H1 (cell line): ENCODE measurements around the gene ZNF830. TPM values are rescaled to one million over a fixed set of nuclear protein-coding genes. Genes with fewer than 3 reads are reported as not detected.

Experiments used
- CTCF ChIA-PET: fragments of 300-600 bp; sonication (Branson Sonifier 250); formaldehyde crosslinking; loops from one replicate; lab custom pipeline; 2021; ENCODE audit not compliant: partially characterized antibody; lab: Charles Lee
- POLR2A ChIA-PET: fragments of 300-600 bp; sonication (Branson Sonifier 250); formaldehyde crosslinking; loops from one replicate; lab custom pipeline; 2021; ENCODE audit warnings: inconsistent platforms; ENCODE audit not compliant: partially characterized antibody; lab: Charles Lee
- DNase-seq, 2 experiments: peaks; one replicate each; pipeline versions ENCODE4 v3.0.0 to v3.0.0-alpha.2; 2010 to 2022; ENCODE audit warnings: low spot score in 2 of 2, low read depth in 1 of 2, mixed read lengths in 1 of 2
- FAIRE-seq: peaks from 2 replicates; lab custom pipeline; 2011; peaks lifted over from hg19 to GRCh38; lab: Jason Lieb, UNC
- H2AFZ ChIP-seq: 2 replicates; pipeline ENCODE4 v1.8.1; 2012; ENCODE audit warnings: low read length, inconsistent platforms
- H2AK5ac ChIP-seq: 2 replicates; pipeline ENCODE4 v1.6.1; 2013; ENCODE audit warnings: low read depth, low read length
- H2BK120ac ChIP-seq: replicated peaks from 2 replicates; pipeline ENCODE3; 2013; ENCODE audit warnings: low read depth, low read length, inconsistent platforms
- H2BK12ac ChIP-seq: 2 replicates; pipeline ENCODE4 v1.6.1; 2013; ENCODE audit warnings: low read depth, low read length
- H2BK15ac ChIP-seq: 2 replicates; pipeline ENCODE4 v1.6.1; 2013; ENCODE audit warnings: low read length
- H2BK20ac ChIP-seq: 2 replicates; pipeline ENCODE4 v1.6.1; 2013; ENCODE audit warnings: low read length
- H2BK5ac ChIP-seq: 2 replicates; pipeline ENCODE4 v1.6.1; 2013; ENCODE audit warnings: low read depth, low read length
- H3K14ac ChIP-seq: 2 replicates; pipeline ENCODE4 v1.6.1; 2013; ENCODE audit warnings: inconsistent platforms; ENCODE audit not compliant: insufficient read length
- H3K18ac ChIP-seq: 2 replicates; pipeline ENCODE4 v1.6.1; 2013; ENCODE audit warnings: low read length; ENCODE audit errors: extremely low read depth
- H3K23ac ChIP-seq: 2 replicates; pipeline ENCODE4 v1.6.1; 2013; ENCODE audit warnings: inconsistent platforms; ENCODE audit not compliant: insufficient read length
- H3K23me2 ChIP-seq: 2 replicates; pipeline ENCODE4 v1.6.1; 2013; ENCODE audit warnings: low read depth, low read length
- H3K27ac ChIP-seq: 2 replicates; pipeline ENCODE4 v1.6.1; 2011; ENCODE audit warnings: low read depth, low read length, inconsistent platforms
- H3K27me3 ChIP-seq, 4 experiments: replicated peaks in 1 of 4; 1 replicate in 1 of 4; 2 replicates in 3 of 4; pipeline versions ENCODE4 v1.6.1 to v1.8.1; 2011 to 2013; ENCODE audit warnings: low read length in 3 of 4, mild to moderate bottlenecking in 3 of 4, inconsistent platforms in 2 of 4, mixed read lengths in 2 of 4, moderate library complexity in 1 of 4; ENCODE audit not compliant: control insufficient read depth in 3 of 4, insufficient read depth in 3 of 4; ENCODE audit errors: extremely low read depth in 1 of 4
- H3K36me3 ChIP-seq, 4 experiments: 2 replicates each; pipeline versions ENCODE4 v1.6.1 to v1.8.1; 2011 to 2013; ENCODE audit warnings: mild to moderate bottlenecking in 4 of 4, low read length in 3 of 4, moderate library complexity in 2 of 4, control low read depth in 1 of 4, inconsistent platforms in 1 of 4; ENCODE audit not compliant: insufficient read depth in 4 of 4, control insufficient read depth in 2 of 4
- H3K4ac ChIP-seq: replicated peaks from 2 replicates; pipeline ENCODE3; 2013; ENCODE audit warnings: low read length, low read depth, mixed read lengths, inconsistent platforms; ENCODE audit not compliant: insufficient read length
- H3K4me1 ChIP-seq, 4 experiments: replicated peaks in 1 of 4; 1 replicate in 1 of 4; 2 replicates in 3 of 4; pipeline versions ENCODE4 v1.6.1 to v1.8.1; 2011 to 2013; ENCODE audit warnings: low read length in 3 of 4, inconsistent platforms in 2 of 4, mixed read lengths in 1 of 4; ENCODE audit not compliant: insufficient read depth in 4 of 4, control insufficient read depth in 3 of 4
- H3K4me2 ChIP-seq, 2 experiments: 2 replicates each; pipeline versions ENCODE4 v1.6.1 to v1.8.1; 2011 to 2013; ENCODE audit warnings: low read depth in 2 of 2, low read length in 2 of 2, control low read depth in 1 of 2, inconsistent platforms in 1 of 2, mild to moderate bottlenecking in 1 of 2; ENCODE audit not compliant: insufficient read depth in 1 of 2
- H3K4me3 ChIP-seq, 4 experiments: fragments of 200-600, 300-600 bp in 1 of 4; sonication (generic), shearing (Covaris generic), sonication (Bioruptor Twin) in 1 of 4; 2 replicates each; pipeline versions ENCODE4 v1.5.1 to v1.8.1; 2011 to 2016; ENCODE audit warnings: low read length in 4 of 4, low read depth in 3 of 4, control low read depth in 2 of 4, inconsistent platforms in 2 of 4, mild to moderate bottlenecking in 2 of 4, mixed read lengths in 1 of 4, moderate library complexity in 1 of 4; ENCODE audit not compliant: insufficient read depth in 2 of 4; ENCODE audit errors: extremely low read depth in 1 of 4
- H3K56ac ChIP-seq: replicated peaks from 2 replicates; pipeline ENCODE3; 2013; ENCODE audit warnings: low read depth, mild to moderate bottlenecking, mixed read lengths, low read length, inconsistent platforms; ENCODE audit not compliant: insufficient read length
- H3K79me1 ChIP-seq: 2 replicates; pipeline ENCODE4 v1.6.1; 2013; ENCODE audit warnings: low read depth, low read length, control low read depth
- H3K79me2 ChIP-seq, 2 experiments: 2 replicates each; pipeline versions ENCODE4 v1.6.1 to v1.8.1; 2012 to 2013; ENCODE audit warnings: low read length in 2 of 2, mild to moderate bottlenecking in 2 of 2, inconsistent platforms in 1 of 2; ENCODE audit not compliant: insufficient read depth in 2 of 2, control insufficient read depth in 1 of 2
- H3K9ac ChIP-seq, 4 experiments: replicated peaks in 1 of 4; 1 replicate in 1 of 4; 2 replicates in 3 of 4; pipeline versions ENCODE4 v1.6.1 to v1.8.1; 2011 to 2013; ENCODE audit warnings: low read depth in 3 of 4, low read length in 3 of 4, control low read depth in 2 of 4, mild to moderate bottlenecking in 2 of 4, moderate library complexity in 2 of 4, inconsistent platforms in 1 of 4; ENCODE audit errors: extremely low read depth in 1 of 4
- H3K9me3 ChIP-seq, 2 experiments: 2 replicates each; pipeline versions ENCODE4 v1.6.1 to v1.8.1; 2012 to 2013; ENCODE audit warnings: mild to moderate bottlenecking in 2 of 2, moderate library complexity in 2 of 2, control low read depth in 1 of 2, inconsistent platforms in 1 of 2, low read depth in 1 of 2, low read length in 1 of 2, mixed read lengths in 1 of 2; ENCODE audit not compliant: insufficient read depth in 2 of 2
- H4K20me1 ChIP-seq, 2 experiments: replicated peaks in 1 of 2; 2 replicates each; pipeline versions ENCODE3 to v1.8.1; 2011 to 2013; ENCODE audit warnings: inconsistent platforms in 2 of 2, low read length in 2 of 2, mild to moderate bottlenecking in 1 of 2; ENCODE audit not compliant: insufficient read depth in 2 of 2, control insufficient read depth in 1 of 2
- H4K5ac ChIP-seq: 2 replicates; pipeline ENCODE4 v1.6.1; 2013; ENCODE audit warnings: low read length, low read depth, mixed read lengths, inconsistent platforms; ENCODE audit not compliant: insufficient read length
- H4K8ac ChIP-seq: 2 replicates; pipeline ENCODE4 v1.8.0; 2013; ENCODE audit warnings: mild to moderate bottlenecking, moderate library complexity, low read length, inconsistent platforms; ENCODE audit not compliant: insufficient read depth; ENCODE audit errors: extremely low read depth
- H4K91ac ChIP-seq: replicated peaks from 2 replicates; pipeline ENCODE3; 2013; ENCODE audit warnings: low read length, mixed read lengths, inconsistent platforms; ENCODE audit not compliant: insufficient read length
- ASH2L ChIP-seq: fragments of 200-600, 300-600 bp; sonication (generic); IDR thresholded peaks from one replicate; pipeline ENCODE4 v1.7.1; 2017; ENCODE audit warnings: low read length
- CEBPB ChIP-seq: IDR thresholded peaks from 2 replicates; pipeline ENCODE4 v1.6.1; 2012; ENCODE audit warnings: low read depth, low read length
- FOSL1 ChIP-seq: IDR thresholded peaks from 2 replicates; pipeline ENCODE4 v1.6.1; 2011; ENCODE audit warnings: mild to moderate bottlenecking, low read depth, low read length, moderate library complexity; ENCODE audit not compliant: insufficient read depth
- HDAC2 ChIP-seq, 2 experiments: fragments of 300-600 bp in 1 of 2; sonication (generic) in 1 of 2; IDR thresholded peaks; 2 replicates each; pipeline ENCODE4 v1.6.1; 2011 to 2012; ENCODE audit warnings: low read depth in 2 of 2, low read length in 2 of 2, mild to moderate bottlenecking in 2 of 2, moderate library complexity in 2 of 2, borderline replicate concordance in 1 of 2, inconsistent platforms in 1 of 2
- POLR2AphosphoS5 ChIP-seq: IDR thresholded peaks from 2 replicates; pipeline ENCODE4 v1.6.1; 2011; ENCODE audit warnings: low read depth, low read length
- POU5F1 ChIP-seq: IDR thresholded peaks from 2 replicates; pipeline ENCODE4 v1.6.1; 2011; ENCODE audit warnings: low read depth, mild to moderate bottlenecking, low read length, moderate library complexity
- RAD21 ChIP-seq, 2 experiments: IDR thresholded peaks in 1 of 2; conservative IDR thresholded peaks in 1 of 2; 2 replicates each; pipeline ENCODE4 v1.6.1; 2011; ENCODE audit warnings: low read depth in 2 of 2, low read length in 2 of 2, improper control_type of control experiment in 1 of 2, inconsistent platforms in 1 of 2, mild to moderate bottlenecking in 1 of 2, moderate library complexity in 1 of 2
- SIX5 ChIP-seq: IDR thresholded peaks from 2 replicates; pipeline ENCODE4 v1.6.1; 2011; ENCODE audit warnings: mild to moderate bottlenecking, low read depth, low read length
- TAF1 ChIP-seq: IDR thresholded peaks from 2 replicates; pipeline ENCODE4 v1.6.1; 2011; ENCODE audit warnings: mild to moderate bottlenecking, low read depth, low read length
- TCF12 ChIP-seq: IDR thresholded peaks from 2 replicates; pipeline ENCODE4 v1.6.1; 2011; ENCODE audit warnings: low read depth, mild to moderate bottlenecking, low read length
- WGBS, 2 experiments: shearing (Covaris generic) in 1 of 2; methylation state at CpG; one replicate each; pipeline versions ENCODE4 v1.1.6 to v1.1.7; 2013 to 2015; ENCODE audit warnings: low lambda C conversion rate in 2 of 2, mixed read lengths in 2 of 2, inconsistent platforms in 1 of 2, low coverage in 1 of 2, missing lambda C conversion rate in 1 of 2; ENCODE audit not compliant: insufficient replicate concordance in 2 of 2, insufficient coverage in 1 of 2, insufficient read length in 1 of 2; ENCODE audit errors: extremely low coverage in 1 of 2, missing lambda C conversion rate in 1 of 2; 5-methylcytosine and 5-hydroxymethylcytosine counted together
- polyA plus RNA-seq, 7 experiments: library from polyadenylated mRNA; depleted of rRNA in 3 of 7; stranded (reverse) in 5 of 7; unstranded in 2 of 7; fragments of >200 nt in 5 of 7; fragments of 200-250 nt in 2 of 7; gene quantifications; 1 replicate in 5 of 7; 2 replicates in 1 of 7; 4 replicates in 1 of 7; pipeline versions ENCODE4 v1.2.1 to v1.2.3, GENCODE V29; 2011 to 2013; ENCODE audit warnings: missing spikeins in 2 of 7, mixed read lengths in 2 of 7
- total RNA-seq: library from RNA; stranded (reverse); fragmentation: NEBNext Ultra II Directional; extraction: Animal tissue kit (Norgen Biotek cat#: 25700); gene quantifications from 2 replicates; pipeline ENCODE4 v1.2.1, GENCODE V29; 2021
- TF ChIP-seq, protein P1 (sequence below), 3 experiments: IDR thresholded peaks; 1 replicate in 2 of 3; 2 replicates in 1 of 3; pipeline versions ENCODE4 v1.5.1 to v1.6.1; 2011; ENCODE audit warnings: low read length in 3 of 3, mild to moderate bottlenecking in 3 of 3, inconsistent platforms in 2 of 3, low read depth in 1 of 3, moderate library complexity in 1 of 3; ENCODE audit not compliant: insufficient read depth in 1 of 3; ENCODE audit errors: control extremely low read depth in 1 of 3

ZNF830 gene
- total and polyA plus RNA-seq, 2 of the 8 experiments (the other 6 are each of a cell fraction or from before 2014, with no cell fraction given): 4.2 to 19.9 TPM

DNA sequence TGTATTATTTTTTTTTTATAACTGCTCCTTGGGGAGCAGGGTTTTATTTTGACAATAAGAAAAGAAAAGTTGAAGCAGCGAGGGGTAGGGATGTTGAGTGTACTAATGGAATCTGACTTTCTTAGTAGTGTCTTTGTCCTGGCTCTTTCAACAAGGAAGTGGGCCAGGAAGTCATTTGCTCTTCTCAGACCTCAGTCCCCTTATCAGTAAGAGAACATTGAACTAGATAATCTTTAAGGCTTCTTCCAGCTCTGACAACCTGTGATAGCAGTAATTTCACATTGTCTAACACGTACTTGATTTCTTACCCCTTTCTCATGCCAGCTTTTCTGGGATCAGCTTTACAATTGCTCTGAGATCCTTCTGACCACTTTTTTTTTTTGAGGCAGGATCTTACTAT lies 27.3 kb downstream of the ZNF830 start:
- Histone ChIP-seq H2BK15ac (no peak overlapping the region), H2AK5ac (no peak overlapping the region), H2BK12ac (no peak overlapping the region), H3K36me3 (peaks cover 34 to 81% (median 63%) of the 10 kb centered on the region in 4 experiments), H3K27me3 (no peaks in the 10 kb centered on the region), H3K23ac (no peak overlapping the region), H3K56ac (no peak overlapping the region), H3K79me2 (peaks cover 0 to 26% of the 10 kb centered on the region in 2 experiments; a peak in 2 of 4 replicates), H3K9me3 (no peaks in the 10 kb centered on the region), H3K4me2 (no peak overlapping the region), H3K4me3 (no peak overlapping the region), H2BK120ac (no peak overlapping the region), H4K5ac (no peak overlapping the region), H3K27ac (no peak overlapping the region), H3K79me1 (peaks cover 4% of the 10 kb centered on the region; the same call in 1 of the 2 replicates), H4K91ac (no peak overlapping the region), H3K4ac (no peak overlapping the region), H3K14ac (no peak overlapping the region), H2BK20ac (no peak overlapping the region), H2BK5ac (no peak overlapping the region), H4K20me1 (peaks cover 6 to 14% of the 10 kb centered on the region in 2 experiments), H3K4me1 (no peaks in the 10 kb centered on the region), H3K9ac (no peak overlapping the region), H3K18ac (no peak overlapping the region), H3K23me2 (no peaks in the 10 kb centered on the region), H2AFZ (no peak overlapping the region), H4K8ac (no peak overlapping the region)
- CTCF ChIA-PET: interaction anchor here (0.6 to 1.1 kb wide), 4 partner anchors 8 to 527 kb away, joined by 3 to 4 read pairs (median 4); no protein-coding TSS in a partner anchor
- 96% methylated on average over 2 of the region's 2 CpGs; no CpG with 5 or more reads in 1 of the 2 experiments for WGBS, 2 experiments
- no peak for FAIRE-seq
- POLR2A ChIA-PET: interaction anchor here (0.7 to 6.3 kb wide), 6 partner anchors 9 to 130 kb away, joined by 3 to 44 read pairs (median 6); partner anchors contain the start of gene LIG3
- DNase-seq: no peak
- TF ChIP-seq CEBPB: no peak
- no peak for TF ChIP-seq TAF1
- no peak for TF ChIP-seq ASH2L
- TF ChIP-seq HDAC2 (IDR thresholded peaks at IDR 0.05; ENCODE audit: borderline replicate concordance in 1 of 2, low read depth in 2 of 2, low read length in 2 of 2): no peak
- no peak for TF ChIP-seq POU5F1
- no peak for TF ChIP-seq POLR2AphosphoS5
- TF ChIP-seq, protein P1, sequence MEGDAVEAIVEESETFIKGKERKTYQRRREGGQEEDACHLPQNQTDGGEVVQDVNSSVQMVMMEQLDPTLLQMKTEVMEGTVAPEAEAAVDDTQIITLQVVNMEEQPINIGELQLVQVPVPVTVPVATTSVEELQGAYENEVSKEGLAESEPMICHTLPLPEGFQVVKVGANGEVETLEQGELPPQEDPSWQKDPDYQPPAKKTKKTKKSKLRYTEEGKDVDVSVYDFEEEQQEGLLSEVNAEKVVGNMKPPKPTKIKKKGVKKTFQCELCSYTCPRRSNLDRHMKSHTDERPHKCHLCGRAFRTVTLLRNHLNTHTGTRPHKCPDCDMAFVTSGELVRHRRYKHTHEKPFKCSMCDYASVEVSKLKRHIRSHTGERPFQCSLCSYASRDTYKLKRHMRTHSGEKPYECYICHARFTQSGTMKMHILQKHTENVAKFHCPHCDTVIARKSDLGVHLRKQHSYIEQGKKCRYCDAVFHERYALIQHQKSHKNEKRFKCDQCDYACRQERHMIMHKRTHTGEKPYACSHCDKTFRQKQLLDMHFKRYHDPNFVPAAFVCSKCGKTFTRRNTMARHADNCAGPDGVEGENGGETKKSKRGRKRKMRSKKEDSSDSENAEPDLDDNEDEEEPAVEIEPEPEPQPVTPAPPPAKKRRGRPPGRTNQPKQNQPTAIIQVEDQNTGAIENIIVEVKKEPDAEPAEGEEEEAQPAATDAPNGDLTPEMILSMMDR (IDR thresholded peaks at IDR 0.05; ENCODE audit: control extremely low read depth in 1 of 3, insufficient read depth in 1 of 3, low read depth in 1 of 3, low read length in 3 of 3): no peak
- no peak for TF ChIP-seq SIX5
- no peak for TF ChIP-seq FOSL1
- no peak for TF ChIP-seq RAD21 (IDR thresholded peaks at IDR 0.05 in 1 of 2, conservative IDR thresholded peaks at IDR 0.05 in 1 of 2; ENCODE audit: low read depth in 2 of 2, low read length in 2 of 2)
- no peak for TF ChIP-seq TCF12
